Measurements from ENCODE around the gene TMCO4. TPM values are rescaled to one million over a fixed set of nuclear protein-coding genes. Genes with fewer than 3 reads are reported as not detected.
"Not testable (repeated sequence)": the region's sequence is repeated elsewhere in the genome, so short reads cannot be mapped to it uniquely, and the experiment has no call there.

Gene TMCO4
- total and polyA plus RNA-seq, 12 donors: 23.2 to 55.0 (median 38.1) TPM

DNA sequence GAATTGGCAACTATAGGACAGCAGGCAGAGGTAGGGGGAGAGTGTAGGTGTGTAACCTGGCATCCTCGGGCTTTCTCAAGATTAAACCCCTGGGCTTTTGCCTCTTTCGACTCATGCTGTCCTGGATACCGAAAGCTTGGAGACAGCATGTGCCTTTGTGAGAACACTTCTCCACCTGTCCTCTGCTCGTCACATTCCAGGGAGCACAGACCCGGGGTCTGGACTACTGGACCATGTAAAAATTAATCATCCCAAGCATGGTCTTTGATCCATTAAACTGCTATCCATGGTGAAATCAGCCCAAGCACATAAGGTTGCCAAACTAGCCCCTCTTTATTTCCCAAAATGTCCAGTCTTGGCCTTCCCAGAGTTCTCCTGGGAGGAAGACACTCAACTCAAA lies 24.3 kb upstream of the TMCO4 start:
- WGBS, 4 donors: 76 to 95% (median 89%) methylated on average over 5 of the region's 5 CpGs
- no peak for DNase-seq

DNA sequence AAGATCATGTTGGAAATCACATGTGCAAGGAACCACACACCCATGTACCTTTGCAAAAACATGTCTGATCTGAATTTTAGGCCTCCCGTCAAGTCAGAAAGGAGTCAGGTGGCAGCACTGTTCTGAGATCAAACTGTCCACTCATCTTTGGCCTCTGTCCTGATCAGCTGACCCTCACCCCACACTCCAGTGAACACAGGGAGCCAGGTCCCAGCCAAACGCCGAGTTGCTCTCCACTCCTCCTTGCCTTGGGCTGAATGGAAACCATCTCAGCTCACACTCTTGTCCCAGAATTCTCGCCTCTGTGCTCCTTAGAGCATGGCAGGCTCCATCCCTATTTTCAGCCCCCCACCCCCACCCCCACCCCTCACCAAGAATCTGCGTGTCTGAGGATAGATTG lies 20.0 kb upstream of the TMCO4 start:
- intact Hi-C loops (cut with DNase I): no loop called here
- Histone ChIP-seq H3K4me3 (no peak overlapping the region), H3K27ac (no peak overlapping the region), H3K4me1 (replicated peaks in 1 of 2) (peaks cover 0 to 9% of the 10 kb centered on the region in 2 donors), H3K36me3 (replicated peaks in 1 of 2) (no peaks in the 10 kb centered on the region), H3K9me3 (replicated peaks in 1 of 3) (no peaks in the 10 kb centered on the region), H3K27me3 (no peaks in the 10 kb centered on the region)
- 76 to 83% (median 80%) methylated on average over 5 of the region's 5 CpGs for WGBS, 4 donors
- peak in 1 of 7 donors; percentile 27 for DNase-seq
- TF ChIP-seq, protein P1, sequence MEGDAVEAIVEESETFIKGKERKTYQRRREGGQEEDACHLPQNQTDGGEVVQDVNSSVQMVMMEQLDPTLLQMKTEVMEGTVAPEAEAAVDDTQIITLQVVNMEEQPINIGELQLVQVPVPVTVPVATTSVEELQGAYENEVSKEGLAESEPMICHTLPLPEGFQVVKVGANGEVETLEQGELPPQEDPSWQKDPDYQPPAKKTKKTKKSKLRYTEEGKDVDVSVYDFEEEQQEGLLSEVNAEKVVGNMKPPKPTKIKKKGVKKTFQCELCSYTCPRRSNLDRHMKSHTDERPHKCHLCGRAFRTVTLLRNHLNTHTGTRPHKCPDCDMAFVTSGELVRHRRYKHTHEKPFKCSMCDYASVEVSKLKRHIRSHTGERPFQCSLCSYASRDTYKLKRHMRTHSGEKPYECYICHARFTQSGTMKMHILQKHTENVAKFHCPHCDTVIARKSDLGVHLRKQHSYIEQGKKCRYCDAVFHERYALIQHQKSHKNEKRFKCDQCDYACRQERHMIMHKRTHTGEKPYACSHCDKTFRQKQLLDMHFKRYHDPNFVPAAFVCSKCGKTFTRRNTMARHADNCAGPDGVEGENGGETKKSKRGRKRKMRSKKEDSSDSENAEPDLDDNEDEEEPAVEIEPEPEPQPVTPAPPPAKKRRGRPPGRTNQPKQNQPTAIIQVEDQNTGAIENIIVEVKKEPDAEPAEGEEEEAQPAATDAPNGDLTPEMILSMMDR (IDR thresholded peaks at IDR 0.05): no peak
- TF ChIP-seq POLR2A (IDR thresholded peaks at IDR 0.05): no peak

More for the DNA sequence above, 24.3 kb upstream of the TMCO4 start:
- Histone ChIP-seq H3K4me3 (no peak overlapping the region), H3K9me3 (replicated peaks in 1 of 3) (no peaks in the 10 kb centered on the region), H3K36me3 (replicated peaks in 1 of 2) (no peaks in the 10 kb centered on the region), H3K27ac (no peak overlapping the region), H3K27me3 (no peaks in the 10 kb centered on the region), H3K4me1 (replicated peaks in 1 of 2) (peaks cover 0 to under 1% of the 10 kb centered on the region in 2 donors)
- TF ChIP-seq, protein P1 (IDR thresholded peaks at IDR 0.05): no peak
- no peak for TF ChIP-seq POLR2A (IDR thresholded peaks at IDR 0.05)
- intact Hi-C loops (cut with DNase I): no loop called here

- H3K9me3 ChIP-seq (replicated peaks in 1 of 3): no peaks in the 10 kb centered on the region
- intact Hi-C loops (cut with DNase I): no loop called here
- peaks cover 0 to 9% of the 10 kb centered on the region in 2 donors for H3K4me1 ChIP-seq (replicated peaks in 1 of 2)
- TF ChIP-seq, protein P1 (IDR thresholded peaks at IDR 0.05): no peak
- no peak for TF ChIP-seq POLR2A (IDR thresholded peaks at IDR 0.05)
- WGBS, 4 donors: 74 to 88% (median 80%) methylated on average over 3 of the region's 3 CpGs
- H3K4me3 ChIP-seq: no peak overlapping the region
- no peaks in the 10 kb centered on the region for H3K36me3 ChIP-seq (replicated peaks in 1 of 2)
- no peaks in the 10 kb centered on the region for H3K27me3 ChIP-seq
- peak overlapping the region in 1 of 5 donors; percentile 41 for H3K27ac ChIP-seq
- DNase-seq: no peak
These were observed 18.6 kb upstream of the TMCO4 start for GRCh38 chr1:19818324-19818723.

- WGBS, 4 donors: 77 to 94% (median 87%) methylated on average over 5 of the region's 5 CpGs
- Histone ChIP-seq H3K4me1 (replicated peaks in 1 of 2) (peaks cover 0 to 9% of the 10 kb centered on the region in 2 donors), H3K27ac (no peak overlapping the region), H3K27me3 (no peaks in the 10 kb centered on the region), H3K9me3 (replicated peaks in 1 of 3) (no peaks in the 10 kb centered on the region), H3K4me3 (no peak overlapping the region), H3K36me3 (replicated peaks in 1 of 2) (no peaks in the 10 kb centered on the region)
- DNase-seq: no peak
- intact Hi-C loops (cut with DNase I): no loop called here
- TF ChIP-seq, protein P1 (IDR thresholded peaks at IDR 0.05): no peak
- no peak for TF ChIP-seq POLR2A (IDR thresholded peaks at IDR 0.05)
These were observed 17.4 kb upstream of the TMCO4 start for GRCh38 chr1:19817160-19817559.

DNA sequence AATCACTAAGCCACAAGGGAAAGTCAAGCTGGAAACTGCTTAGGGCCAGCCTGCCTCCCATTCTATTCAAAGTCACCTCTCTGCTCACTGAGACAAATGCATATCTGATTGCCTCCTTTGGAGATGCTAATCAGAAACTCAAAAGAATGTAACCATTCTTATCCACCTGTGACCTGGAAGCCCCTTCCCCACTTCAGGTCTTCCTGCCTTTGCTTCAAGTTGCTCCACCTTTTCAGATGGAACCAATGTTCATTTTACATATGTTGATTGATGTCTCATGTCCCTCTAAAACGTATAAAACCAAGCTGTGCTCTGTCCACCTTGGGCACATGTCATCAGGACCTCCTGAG lies 17.0 kb upstream of the TMCO4 start:
- intact Hi-C loops (cut with DNase I); H3K9me3 ChIP-seq (replicated peaks in 1 of 3); H3K27me3 ChIP-seq; H3K27ac ChIP-seq; H3K4me3 ChIP-seq; H3K36me3 ChIP-seq (replicated peaks in 1 of 2); H3K4me1 ChIP-seq (replicated peaks in 1 of 2): not testable (repeated sequence)
- DNase-seq: peak in 1 of 7 donors; percentile 11
- WGBS, 4 donors: 44 to 77% (median 66%) methylated on average over 1 of the region's 1 CpG
